Neuronal stem cell (in vitro differentiated cells): ENCODE measurements around the gene SLC22A13.

Experiments
- DNase-seq: peaks from one replicate; pipeline ENCODE4 v3.0.0-alpha.2; 2013; ENCODE audit warnings: low spot score
- H2AFZ ChIP-seq: one replicate; pipeline ENCODE4 v1.6.1; 2013; ENCODE audit warnings: mild to moderate bottlenecking, low read length, inconsistent platforms
- H2AK5ac ChIP-seq: 2 replicates; pipeline ENCODE4 v1.6.1; 2013; ENCODE audit warnings: low read depth, mild to moderate bottlenecking, inconsistent platforms, low read length, moderate library complexity, mixed read lengths
- H2BK120ac ChIP-seq: 2 replicates; pipeline ENCODE4 v1.6.1; 2013; ENCODE audit warnings: low read depth, mild to moderate bottlenecking, inconsistent platforms, low read length, moderate library complexity, mixed read lengths
- H2BK12ac ChIP-seq: one replicate; pipeline ENCODE4 v1.6.1; 2013; ENCODE audit warnings: low read length, inconsistent platforms
- H2BK15ac ChIP-seq: 2 replicates; pipeline ENCODE4 v1.6.1; 2013; ENCODE audit warnings: mild to moderate bottlenecking, low read length, inconsistent platforms, mixed read lengths
- H2BK5ac ChIP-seq: one replicate; pipeline ENCODE4 v1.6.1; 2013; ENCODE audit warnings: inconsistent platforms, mild to moderate bottlenecking, low read length, moderate library complexity
- H3K14ac ChIP-seq: one replicate; pipeline ENCODE4 v1.6.1; 2013; ENCODE audit warnings: low read length, inconsistent platforms
- H3K18ac ChIP-seq: 2 replicates; pipeline ENCODE4 v1.6.1; 2013; ENCODE audit warnings: low read length, inconsistent platforms
- H3K23ac ChIP-seq: 2 replicates; pipeline ENCODE4 v1.6.1; 2013; ENCODE audit warnings: low read depth, mild to moderate bottlenecking, mixed read lengths, low read length, inconsistent platforms; ENCODE audit not compliant: poor library complexity
- H3K27ac ChIP-seq: replicated peaks from 3 replicates; pipeline ENCODE4 v1.5.1; 2013; ENCODE audit warnings: low read length, inconsistent platforms
- H3K27me3 ChIP-seq, 3 experiments: 2 replicates each; pipeline ENCODE4 v1.6.1; 2013; ENCODE audit warnings: low read length in 3 of 3, mild to moderate bottlenecking in 2 of 3, inconsistent platforms in 1 of 3, low read depth in 1 of 3, mixed read lengths in 1 of 3, moderate library complexity in 1 of 3; ENCODE audit not compliant: control insufficient read depth in 3 of 3, insufficient read depth in 3 of 3
- H3K36me3 ChIP-seq, 2 donors: replicated peaks in 1 of 2; 2 replicates each; pipeline ENCODE4 v1.6.1; 2013; ENCODE audit warnings: low read length in 2 of 2; ENCODE audit not compliant: control insufficient read depth in 2 of 2, insufficient read depth in 2 of 2
- H3K4ac ChIP-seq: 2 replicates; pipeline ENCODE4 v1.6.1; 2013; ENCODE audit warnings: inconsistent platforms, mild to moderate bottlenecking, low read length, moderate library complexity
- H3K4me1 ChIP-seq, 2 donors: 1 replicate in 1 of 2; 2 replicates in 1 of 2; pipeline ENCODE4 v1.6.1; 2013; ENCODE audit warnings: low read length in 2 of 2, low read depth in 1 of 2; ENCODE audit not compliant: control insufficient read depth in 2 of 2, insufficient read depth in 1 of 2
- H3K4me2 ChIP-seq: one replicate; pipeline ENCODE4 v1.6.1; 2013; ENCODE audit warnings: mild to moderate bottlenecking, low read length, inconsistent platforms; ENCODE audit not compliant: insufficient read depth, poor library complexity, severe bottlenecking
- H3K4me3 ChIP-seq, 2 donors: 2 replicates each; pipeline ENCODE4 v1.5.1; 2013; ENCODE audit warnings: low read length in 2 of 2, mild to moderate bottlenecking in 2 of 2, inconsistent platforms in 1 of 2, moderate library complexity in 1 of 2
- H3K79me1 ChIP-seq: one replicate; pipeline ENCODE4 v1.6.1; 2013; ENCODE audit warnings: low read depth, mild to moderate bottlenecking, inconsistent platforms, low read length, moderate library complexity
- H3K9ac ChIP-seq: one replicate; pipeline ENCODE4 v1.6.1; 2013; ENCODE audit warnings: mild to moderate bottlenecking, low read depth, low read length, inconsistent platforms; ENCODE audit not compliant: poor library complexity
- H3K9me3 ChIP-seq, 2 donors: replicated peaks in 1 of 2; 2 replicates each; pipeline versions ENCODE3 to v1.6.1; 2013; ENCODE audit warnings: low read length in 2 of 2, mild to moderate bottlenecking in 2 of 2, inconsistent platforms in 1 of 2, low read depth in 1 of 2, mixed read lengths in 1 of 2, moderate library complexity in 1 of 2; ENCODE audit not compliant: control insufficient read depth in 2 of 2, insufficient read depth in 1 of 2
- H4K8ac ChIP-seq: one replicate; pipeline ENCODE4 v1.6.1; 2013; ENCODE audit warnings: low read depth, mild to moderate bottlenecking, inconsistent platforms, low read length, moderate library complexity
- H4K91ac ChIP-seq: one replicate; pipeline ENCODE4 v1.6.1; 2013; ENCODE audit warnings: low read length, low read depth, mild to moderate bottlenecking, inconsistent platforms; ENCODE audit not compliant: poor library complexity
- WGBS, 2 donors: extraction: QIAGEN DNeasy Blood & Tissue Kit; methylation state at CpG; one replicate each; pipeline ENCODE4 v1.1.7; 2013; ENCODE audit warnings: missing lambda C conversion rate in 2 of 2, mixed read lengths in 1 of 2; ENCODE audit not compliant: insufficient read length in 2 of 2, insufficient replicate concordance in 1 of 2; ENCODE audit errors: extremely low coverage in 2 of 2; 5-methylcytosine and 5-hydroxymethylcytosine counted together

The SLC22A13 gene

GRCh38 chr3:38251197-38251596 is 14.4 kb upstream of the SLC22A13 start:
- no peak overlapping the region for H2AK5ac ChIP-seq
- no peak overlapping the region for H3K4me2 ChIP-seq
- WGBS, 2 donors = no CpG with 5 or more reads among the region's 4 CpGs
- no peak overlapping the region for H3K4ac ChIP-seq
- H3K9me3 ChIP-seq = peaks cover 0 to under 1% of the 10 kb centered on the region in 2 donors
- H3K9ac ChIP-seq = no peak overlapping the region
- no peaks in the 10 kb centered on the region for H3K79me1 ChIP-seq
- H4K91ac ChIP-seq = no peak overlapping the region
- no peaks in the 10 kb centered on the region for H3K27me3 ChIP-seq
- no peak overlapping the region for H3K27ac ChIP-seq
- H2BK120ac ChIP-seq = no peak overlapping the region
- H3K36me3 ChIP-seq = peaks cover 15 to 99% of the 10 kb centered on the region in 2 donors
- no peak overlapping the region for H3K18ac ChIP-seq
- no peak overlapping the region for H3K23ac ChIP-seq
- no peak overlapping the region for H2BK15ac ChIP-seq
- peaks cover 0 to 3% of the 10 kb centered on the region in 2 donors for H3K4me1 ChIP-seq
- DNase-seq = no peak
- no peak overlapping the region for H2BK5ac ChIP-seq
- H2AFZ ChIP-seq = no peak overlapping the region
- H3K4me3 ChIP-seq = no peak overlapping the region
- no peak overlapping the region for H3K14ac ChIP-seq
- no peak overlapping the region for H4K8ac ChIP-seq
- H2BK12ac ChIP-seq = no peak overlapping the region

- H4K8ac ChIP-seq = no peak overlapping the region
- peaks cover 0 to 4% of the 10 kb centered on the region in 2 donors for H3K9me3 ChIP-seq
- no peaks in the 10 kb centered on the region for H3K79me1 ChIP-seq
- no peaks in the 10 kb centered on the region for H3K27me3 ChIP-seq
- peaks cover 0 to 3% of the 10 kb centered on the region in 2 donors for H3K4me1 ChIP-seq
- no peak overlapping the region for H3K23ac ChIP-seq
- H2BK12ac ChIP-seq = no peak overlapping the region
- H2AFZ ChIP-seq = no peak overlapping the region
- H4K91ac ChIP-seq = no peak overlapping the region
- no peak overlapping the region for H3K27ac ChIP-seq
- no CpG with 5 or more reads among the region's 4 CpGs for WGBS, 2 donors
- H2AK5ac ChIP-seq = no peak overlapping the region
- no peak overlapping the region for H3K14ac ChIP-seq
- peaks cover 13 to 83% of the 10 kb centered on the region in 2 donors for H3K36me3 ChIP-seq
- no peak overlapping the region for H2BK120ac ChIP-seq
- no peak overlapping the region for H3K4ac ChIP-seq
- no peak overlapping the region for H3K18ac ChIP-seq
- no peak overlapping the region for H3K4me2 ChIP-seq
- DNase-seq = no peak
- H2BK15ac ChIP-seq = no peak overlapping the region
- no peak overlapping the region for H3K4me3 ChIP-seq
- no peak overlapping the region for H3K9ac ChIP-seq
- no peak overlapping the region for H2BK5ac ChIP-seq
These were observed 11.9 kb upstream of the SLC22A13 start for GRCh38 chr3:38253704-38254103.

GRCh38 chr3:38254872-38255271 is 10.7 kb upstream of the SLC22A13 start:
- peaks cover 13 to 72% of the 10 kb centered on the region in 2 donors for H3K36me3 ChIP-seq
- DNase-seq = no peak

GRCh38 chr3:38255627-38256026 is 10.0 kb upstream of the SLC22A13 start:
- no peak overlapping the region for H2BK5ac ChIP-seq
- DNase-seq = no peak
- H3K4me1 ChIP-seq = peaks cover 0 to 3% of the 10 kb centered on the region in 2 donors
- H3K4me2 ChIP-seq = no peak overlapping the region
- no peak overlapping the region for H3K9ac ChIP-seq
- no peak overlapping the region for H3K23ac ChIP-seq
- WGBS, 2 donors = no CpG with 5 or more reads among the region's 1 CpG
- no peak overlapping the region for H2BK15ac ChIP-seq
- H3K14ac ChIP-seq = no peak overlapping the region
- peaks cover 11 to 64% of the 10 kb centered on the region in 2 donors for H3K36me3 ChIP-seq
- no peak overlapping the region for H2BK12ac ChIP-seq
- no peak overlapping the region for H4K91ac ChIP-seq
- no peaks in the 10 kb centered on the region for H3K79me1 ChIP-seq
- peaks cover 0 to 4% of the 10 kb centered on the region in 2 donors for H3K9me3 ChIP-seq
- no peak overlapping the region for H3K4ac ChIP-seq
- no peak overlapping the region for H2AFZ ChIP-seq
- H3K4me3 ChIP-seq = no peak overlapping the region
- H3K18ac ChIP-seq = no peak overlapping the region
- no peak overlapping the region for H2AK5ac ChIP-seq
- no peak overlapping the region for H3K27ac ChIP-seq
- no peak overlapping the region for H2BK120ac ChIP-seq
- no peaks in the 10 kb centered on the region for H3K27me3 ChIP-seq
- no peak overlapping the region for H4K8ac ChIP-seq

More at GRCh38 chr3:38254872-38255271, 10.7 kb upstream of the SLC22A13 start:
- Histone ChIP-seq H3K4me3 (no peak overlapping the region), H2BK120ac (no peak overlapping the region), H4K91ac (no peak overlapping the region), H3K18ac (no peak overlapping the region), H2BK5ac (no peak overlapping the region), H3K9me3 (peaks cover 0 to 4% of the 10 kb centered on the region in 2 donors), H3K9ac (no peak overlapping the region), H2BK15ac (no peak overlapping the region), H3K4ac (no peak overlapping the region), H2BK12ac (no peak overlapping the region), H3K4me1 (peaks cover 0 to 3% of the 10 kb centered on the region in 2 donors), H3K14ac (no peak overlapping the region), H3K79me1 (no peaks in the 10 kb centered on the region), H3K27ac (no peak overlapping the region), H2AFZ (no peak overlapping the region), H3K4me2 (no peak overlapping the region), H3K27me3 (no peaks in the 10 kb centered on the region), H4K8ac (no peak overlapping the region), H3K23ac (no peak overlapping the region), H2AK5ac (no peak overlapping the region)
- WGBS, 2 donors = no CpG with 5 or more reads among the region's 2 CpGs
